ENCODE data around the gene TICRR.

GRCh38 chr15:89627256-89627970 lies 52.1 kb downstream of the TICRR start:
- TF ChIP-seq, protein P1, sequence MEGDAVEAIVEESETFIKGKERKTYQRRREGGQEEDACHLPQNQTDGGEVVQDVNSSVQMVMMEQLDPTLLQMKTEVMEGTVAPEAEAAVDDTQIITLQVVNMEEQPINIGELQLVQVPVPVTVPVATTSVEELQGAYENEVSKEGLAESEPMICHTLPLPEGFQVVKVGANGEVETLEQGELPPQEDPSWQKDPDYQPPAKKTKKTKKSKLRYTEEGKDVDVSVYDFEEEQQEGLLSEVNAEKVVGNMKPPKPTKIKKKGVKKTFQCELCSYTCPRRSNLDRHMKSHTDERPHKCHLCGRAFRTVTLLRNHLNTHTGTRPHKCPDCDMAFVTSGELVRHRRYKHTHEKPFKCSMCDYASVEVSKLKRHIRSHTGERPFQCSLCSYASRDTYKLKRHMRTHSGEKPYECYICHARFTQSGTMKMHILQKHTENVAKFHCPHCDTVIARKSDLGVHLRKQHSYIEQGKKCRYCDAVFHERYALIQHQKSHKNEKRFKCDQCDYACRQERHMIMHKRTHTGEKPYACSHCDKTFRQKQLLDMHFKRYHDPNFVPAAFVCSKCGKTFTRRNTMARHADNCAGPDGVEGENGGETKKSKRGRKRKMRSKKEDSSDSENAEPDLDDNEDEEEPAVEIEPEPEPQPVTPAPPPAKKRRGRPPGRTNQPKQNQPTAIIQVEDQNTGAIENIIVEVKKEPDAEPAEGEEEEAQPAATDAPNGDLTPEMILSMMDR (conservative IDR thresholded peaks at IDR 0.05; ENCODE audit: low read depth, low read length) = no peak
- no peak for TF ChIP-seq POLR2A (IDR thresholded peaks at IDR 0.05; ENCODE audit: low read depth, low read length)
- TF ChIP-seq RFX5 (IDR thresholded peaks at IDR 0.05; ENCODE audit: low read depth, low read length) = no peak
- no peak for TF ChIP-seq FOS (IDR thresholded peaks at IDR 0.05; ENCODE audit: low read depth, low read length)
- no peak for TF ChIP-seq SMC3 (IDR thresholded peaks at IDR 0.05; ENCODE audit: low read depth, low read length)
- no peak for TF ChIP-seq BHLHE40 (IDR thresholded peaks at IDR 0.05; ENCODE audit: low read depth, low read length)
- TF ChIP-seq USF2 (IDR thresholded peaks at IDR 0.05; ENCODE audit: low read depth, low read length) = no peak
